ENCODE data around the gene OGFR.

Gene OGFR

DNA sequence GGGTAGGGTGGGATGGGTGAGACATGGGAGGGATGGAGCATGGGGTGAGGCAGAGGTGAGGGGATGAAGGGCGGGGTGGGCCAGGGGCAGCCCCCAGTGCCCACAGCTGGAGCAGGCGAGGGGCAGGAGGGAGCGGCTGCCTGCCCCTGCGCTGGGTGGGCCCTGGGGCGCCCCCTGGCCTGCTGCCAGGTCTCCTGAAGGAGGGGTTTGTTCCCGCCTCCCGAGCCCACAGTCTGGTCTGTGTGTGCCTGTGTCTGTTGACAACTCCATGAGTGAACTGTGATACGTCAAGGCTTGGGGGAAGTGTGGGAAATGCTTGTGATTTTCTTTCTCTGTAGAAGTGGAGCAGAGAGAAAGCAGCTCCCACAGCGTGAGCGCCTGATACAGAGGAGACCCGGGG lies 19.2 kb upstream of the OGFR start:
- DNase-seq = no peak

- DNase-seq = no peak
Observed at GRCh38 chr20:62786157-62786556, 18.5 kb upstream of the OGFR start.

DNA sequence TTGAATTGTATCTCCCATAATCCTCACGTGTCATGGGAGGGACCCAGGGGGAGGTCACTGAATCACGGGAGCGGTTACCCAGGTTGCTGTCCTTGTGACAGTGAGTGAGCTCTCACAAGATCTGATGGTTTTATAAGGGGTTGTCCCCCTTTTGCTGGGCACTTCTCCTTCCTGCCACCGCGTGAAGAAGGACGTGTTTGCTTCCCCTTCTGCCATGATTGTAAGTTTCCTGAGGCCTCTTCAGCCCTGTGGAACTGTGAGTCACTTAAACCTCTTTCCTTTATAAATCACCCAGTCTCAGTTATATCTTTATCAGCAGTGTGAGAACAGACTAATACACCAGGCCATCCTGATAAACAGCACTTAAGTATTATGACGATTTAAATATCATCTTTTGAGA lies 17.3 kb upstream of the OGFR start:
- no peak for DNase-seq

- no peak for DNase-seq
Observed at GRCh38 chr20:62787866-62788265, 16.8 kb upstream of the OGFR start.

DNA sequence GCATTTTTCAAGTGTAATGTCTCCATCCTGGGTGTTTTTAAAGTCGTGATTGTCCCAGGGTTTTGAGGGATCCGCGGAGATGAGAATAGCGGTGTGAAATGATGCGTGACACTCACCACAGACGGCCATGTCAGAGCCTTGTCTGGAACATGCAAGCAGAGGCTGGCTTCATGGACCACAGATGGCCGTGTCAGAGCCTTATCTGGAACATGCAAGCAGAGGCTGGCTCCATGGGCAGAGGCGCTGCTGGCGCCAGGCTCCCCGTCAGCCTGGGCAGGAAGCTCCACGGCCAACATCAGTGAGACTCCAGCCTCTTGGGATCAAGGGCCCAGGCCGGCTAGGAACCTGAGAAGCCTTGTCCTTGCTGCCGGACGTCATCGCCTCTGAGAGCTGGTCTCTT lies 16.0 kb upstream of the OGFR start:
- DNase-seq = no peak

DNA sequence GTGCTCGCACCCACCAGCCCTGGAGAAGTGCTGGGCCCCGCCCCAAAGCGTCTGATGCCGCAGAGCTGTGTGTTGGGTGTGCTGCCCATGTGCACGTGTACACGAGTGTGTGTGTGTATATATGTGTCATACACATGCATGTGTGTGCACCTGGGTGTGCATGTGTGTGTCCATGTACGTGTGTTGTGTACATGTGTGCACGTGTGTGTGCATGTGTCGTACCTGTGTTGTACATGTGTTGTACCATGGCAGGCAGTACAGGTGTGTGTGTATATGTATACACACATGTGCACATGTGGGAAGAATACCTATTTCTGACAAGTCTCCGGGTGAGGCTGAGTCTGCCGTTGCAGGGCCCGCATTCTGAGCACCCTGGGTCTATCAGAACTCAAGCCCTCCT lies 14.6 kb upstream of the OGFR start:
- DNase-seq = no peak

DNA sequence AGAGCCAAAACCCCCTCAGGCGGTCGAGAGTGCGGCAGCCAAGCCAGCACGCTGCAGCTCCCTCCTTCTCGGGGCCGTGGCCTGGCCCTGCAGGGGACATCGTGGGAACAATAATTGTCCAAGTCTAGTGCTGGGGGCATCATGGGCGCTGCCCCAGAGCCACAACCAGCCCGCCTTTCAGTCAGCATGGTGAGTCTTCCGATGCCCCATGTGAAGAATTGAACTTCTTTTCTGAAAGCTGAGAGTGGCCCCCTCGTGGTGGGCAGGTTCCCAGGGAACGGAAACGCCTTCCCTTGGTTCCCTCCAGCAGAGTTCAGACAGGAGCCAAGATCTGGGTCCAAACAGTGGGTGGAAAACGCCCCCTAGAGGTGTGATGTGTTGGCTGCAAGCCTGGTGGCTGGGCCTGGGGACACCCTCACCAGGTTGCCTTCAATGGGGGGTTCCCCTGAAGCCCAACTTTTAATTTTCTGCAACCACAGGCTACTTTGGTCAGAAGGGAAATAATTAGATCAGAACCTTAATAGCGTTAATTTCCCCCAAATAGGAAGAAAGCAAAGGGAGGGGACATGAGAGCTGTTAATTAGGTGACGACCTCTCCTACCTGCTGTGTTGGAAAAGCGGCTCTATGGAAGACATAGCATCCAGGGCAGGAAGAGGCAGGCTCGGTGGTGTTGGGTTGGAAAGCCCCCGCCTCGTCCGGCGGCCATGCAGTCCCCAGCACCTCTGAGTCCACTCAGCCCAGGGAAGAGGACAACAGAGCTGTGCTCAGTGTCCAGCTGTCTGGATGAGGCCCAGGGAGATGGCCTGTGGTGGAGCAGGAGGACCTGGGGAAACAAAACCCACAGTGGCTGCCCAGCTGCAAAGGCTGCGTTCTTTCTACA lies 13.1 kb upstream of the OGFR start:
- peak; percentile 68 for DNase-seq

- DNase-seq = no peak
Observed at GRCh38 chr20:62792182-62792939, 12.3 kb upstream of the OGFR start.

GRCh38 chr20:62792940-62793756 lies 11.5 kb upstream of the OGFR start:
- no peak for DNase-seq

GRCh38 chr20:62793757-62794006 lies 11.0 kb upstream of the OGFR start:
- DNase-seq = no peak

DNA sequence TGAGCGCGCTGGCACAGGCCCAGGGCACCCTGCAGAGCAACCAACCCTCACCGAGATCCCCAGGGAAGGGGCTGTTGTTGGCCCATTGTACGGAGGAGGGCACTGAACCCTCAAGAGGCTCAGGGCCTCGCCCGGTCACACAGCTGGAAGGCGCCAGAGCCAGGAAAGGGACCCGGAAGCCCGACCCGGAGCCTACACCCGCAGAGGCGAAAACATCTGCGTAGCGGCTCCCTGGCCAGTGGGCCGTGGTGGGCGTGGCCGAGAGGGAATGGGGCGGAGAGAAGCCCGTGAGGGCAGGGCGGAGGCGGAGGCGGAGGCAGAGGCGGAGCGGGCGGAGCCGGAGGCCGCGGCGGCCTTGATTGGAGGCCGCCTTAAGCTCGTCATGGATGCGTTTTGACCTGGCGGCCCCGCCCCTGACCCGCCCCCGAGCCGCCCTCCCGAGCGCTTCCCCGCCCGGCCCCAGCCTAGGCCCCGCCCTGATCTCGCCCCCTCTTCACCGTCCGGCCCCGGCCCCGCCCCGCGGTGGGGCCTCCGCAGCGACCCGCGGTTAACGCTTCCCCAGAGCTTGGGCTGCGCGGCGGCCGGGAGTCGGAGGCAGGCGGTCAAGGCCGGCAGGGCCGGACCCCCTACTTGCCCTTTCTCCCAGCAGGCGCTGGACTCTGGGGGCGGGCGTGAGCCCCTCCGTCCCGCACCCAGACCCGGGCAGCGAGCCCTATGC lies 10.5 kb upstream of the OGFR start:
- peak; percentile 88 for DNase-seq

DNA sequence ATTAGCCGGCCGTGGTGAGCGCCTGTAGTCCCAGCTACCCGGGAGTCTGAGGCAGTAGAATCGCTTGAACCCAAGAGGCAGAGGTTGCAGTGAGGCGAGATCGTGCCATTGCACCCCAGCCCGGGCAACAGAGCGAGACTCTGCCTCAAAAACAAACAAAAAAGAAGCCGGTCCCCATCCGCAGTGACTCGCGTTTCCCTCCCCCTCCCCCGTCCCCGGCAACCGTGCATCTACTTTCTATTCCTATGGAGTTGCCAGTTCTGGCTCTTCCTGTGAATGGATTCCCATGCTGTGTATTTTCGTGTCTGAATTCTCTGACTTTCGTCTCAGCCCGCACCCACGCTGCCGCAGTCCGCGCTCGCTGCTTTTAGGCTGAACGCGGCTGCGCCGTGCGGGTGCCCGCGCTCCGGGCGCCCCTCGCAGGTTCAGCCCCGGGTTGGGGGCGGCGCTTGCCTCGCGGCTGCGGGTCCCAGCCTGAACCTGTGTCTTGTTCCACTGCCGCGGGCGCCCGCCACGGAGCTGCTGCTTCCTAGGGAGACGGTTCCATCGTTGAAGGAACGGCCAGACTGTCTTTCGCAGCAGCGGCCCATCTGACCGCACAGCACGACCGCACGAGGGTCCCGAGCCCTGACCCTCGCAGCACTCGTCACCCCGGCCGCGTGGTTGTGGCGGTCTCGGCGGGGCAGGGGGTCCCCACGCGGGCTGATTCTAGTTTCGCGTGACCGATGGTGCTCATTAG lies 9.4 kb upstream of the OGFR start:
- peak; percentile 75 for DNase-seq

- no peak for DNase-seq
Observed at GRCh38 chr20:62796699-62797491, 7.7 kb upstream of the OGFR start.

GRCh38 chr20:62797671-62798532 lies 6.7 kb upstream of the OGFR start:
- DNase-seq = no peak

DNA sequence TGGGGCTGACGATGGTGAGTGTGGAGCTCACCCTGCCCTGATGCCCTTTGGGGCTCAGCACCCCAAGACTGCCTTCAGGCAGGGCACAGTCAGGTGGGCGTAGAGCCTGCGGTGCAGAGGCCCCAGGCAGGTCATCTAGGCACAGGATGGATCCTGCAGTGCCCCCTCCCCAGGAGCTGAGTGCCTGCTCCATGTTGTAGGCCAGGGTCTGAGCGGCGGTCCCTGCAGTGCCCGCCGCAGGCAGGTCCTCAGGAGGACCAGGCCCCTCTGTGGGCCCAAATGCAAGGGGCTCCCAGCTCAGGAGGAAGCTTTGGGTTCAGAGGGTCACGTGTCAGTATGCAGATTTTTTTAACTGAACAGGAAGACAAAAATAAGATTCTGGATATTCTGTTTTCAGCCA lies 5.6 kb upstream of the OGFR start:
- no peak for DNase-seq

- no peak for DNase-seq
Observed at GRCh38 chr20:62799459-62799858, 5.2 kb upstream of the OGFR start.

- no peak for DNase-seq
Observed at GRCh38 chr20:62799873-62800272, 4.8 kb upstream of the OGFR start.

DNA sequence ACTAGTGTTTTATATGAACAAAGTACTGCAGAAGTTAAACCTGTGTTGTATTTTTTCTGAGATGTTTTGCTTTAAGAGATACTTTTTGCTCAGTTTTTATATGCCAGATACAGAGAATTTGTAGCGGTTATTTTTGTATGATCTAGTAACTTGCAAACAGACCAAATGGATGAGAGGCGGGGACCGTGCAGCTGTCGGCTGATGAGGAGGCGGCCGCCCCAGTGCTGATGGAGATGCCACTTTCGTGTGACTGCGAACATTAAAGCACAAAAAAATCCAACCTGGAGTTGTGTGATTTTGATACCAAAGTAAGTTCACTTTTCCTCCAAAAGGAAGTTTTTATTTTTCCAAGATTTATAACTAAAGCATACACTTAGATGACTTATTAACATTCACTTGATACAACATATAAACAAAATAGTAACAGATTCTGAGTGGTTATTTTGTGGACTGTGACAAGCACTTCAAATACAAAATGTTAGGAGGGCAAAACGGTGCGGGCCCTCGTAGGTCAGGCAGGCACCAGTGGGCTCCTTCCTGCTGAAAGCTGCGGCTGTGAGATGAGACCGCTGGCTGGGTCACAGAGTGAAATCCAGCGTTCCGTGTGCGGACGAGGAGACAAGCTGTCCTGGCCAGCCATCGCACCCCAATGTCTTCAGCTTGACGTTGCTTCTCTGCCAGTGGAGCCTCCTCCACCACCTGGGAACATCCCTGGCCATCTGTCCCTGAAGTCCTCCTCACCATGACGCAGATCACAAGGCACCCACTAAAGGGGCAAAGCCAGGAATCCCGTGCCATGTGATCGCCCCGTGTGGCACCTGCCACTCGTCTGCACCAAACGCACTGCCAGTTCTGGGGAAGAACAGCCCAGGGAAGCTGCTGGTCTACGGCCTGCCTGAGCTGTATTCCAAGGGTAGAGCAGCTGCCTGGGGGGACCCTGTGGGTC lies 4.0 kb upstream of the OGFR start:
- no peak for DNase-seq

Data from stimulated activated CD4-positive, alpha-beta T cell treated with anti-CD3 and anti-CD28 coated beads, Interleukin-4, amount 100 ng/mL, for 1 hour (primary cell).